Panc1 (cell line): ENCODE results near the gene KTN1.

Experiments
- POLR2AphosphoS5 ChIP-seq: IDR thresholded peaks from 2 replicates; pipeline ENCODE4 v1.6.1; 2012; ENCODE audit warnings: mild to moderate bottlenecking, low read depth, low read length, moderate library complexity
- SIN3A ChIP-seq: IDR thresholded peaks from 2 replicates; pipeline ENCODE4 v1.6.1; 2012; ENCODE audit warnings: low read depth, mild to moderate bottlenecking, low read length, moderate library complexity, borderline replicate concordance; ENCODE audit not compliant: insufficient read depth
- TF ChIP-seq, protein P1 (sequence below): fragments of 450-650 bp; IDR thresholded peaks from 2 replicates; pipeline ENCODE4 v1.5.1; 2017; ENCODE audit warnings: mild to moderate bottlenecking
- TF ChIP-seq, protein P2 (sequence below), 2 experiments: IDR thresholded peaks; 2 replicates each; pipeline ENCODE4 v1.6.1; 2011 to 2012; ENCODE audit warnings: low read depth in 2 of 2, control low read depth in 1 of 2, low read length in 1 of 2, mild to moderate bottlenecking in 1 of 2, moderate library complexity in 1 of 2; ENCODE audit not compliant: insufficient read depth in 1 of 2

DNA sequence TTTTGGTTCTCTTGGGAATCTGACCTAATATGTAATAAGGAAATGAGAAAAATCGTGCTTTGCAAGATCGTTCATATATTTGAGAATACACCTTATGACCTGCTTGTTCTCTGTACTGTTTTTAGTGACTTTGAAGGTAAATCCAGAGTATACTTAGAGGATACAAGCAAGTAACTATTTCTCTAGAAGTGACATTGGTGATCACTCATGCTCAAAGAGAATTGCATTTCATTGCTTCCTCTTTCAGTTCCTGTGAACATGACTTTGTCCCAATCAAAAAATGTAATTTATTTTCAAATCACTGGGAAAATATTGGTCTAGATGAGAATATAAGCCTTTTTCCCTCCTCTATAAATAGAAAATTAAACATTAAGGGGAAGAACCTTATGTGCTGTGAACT is 2.7 kb downstream of the KTN1 start:
- no peak for TF ChIP-seq POLR2AphosphoS5
- TF ChIP-seq, protein P1, sequence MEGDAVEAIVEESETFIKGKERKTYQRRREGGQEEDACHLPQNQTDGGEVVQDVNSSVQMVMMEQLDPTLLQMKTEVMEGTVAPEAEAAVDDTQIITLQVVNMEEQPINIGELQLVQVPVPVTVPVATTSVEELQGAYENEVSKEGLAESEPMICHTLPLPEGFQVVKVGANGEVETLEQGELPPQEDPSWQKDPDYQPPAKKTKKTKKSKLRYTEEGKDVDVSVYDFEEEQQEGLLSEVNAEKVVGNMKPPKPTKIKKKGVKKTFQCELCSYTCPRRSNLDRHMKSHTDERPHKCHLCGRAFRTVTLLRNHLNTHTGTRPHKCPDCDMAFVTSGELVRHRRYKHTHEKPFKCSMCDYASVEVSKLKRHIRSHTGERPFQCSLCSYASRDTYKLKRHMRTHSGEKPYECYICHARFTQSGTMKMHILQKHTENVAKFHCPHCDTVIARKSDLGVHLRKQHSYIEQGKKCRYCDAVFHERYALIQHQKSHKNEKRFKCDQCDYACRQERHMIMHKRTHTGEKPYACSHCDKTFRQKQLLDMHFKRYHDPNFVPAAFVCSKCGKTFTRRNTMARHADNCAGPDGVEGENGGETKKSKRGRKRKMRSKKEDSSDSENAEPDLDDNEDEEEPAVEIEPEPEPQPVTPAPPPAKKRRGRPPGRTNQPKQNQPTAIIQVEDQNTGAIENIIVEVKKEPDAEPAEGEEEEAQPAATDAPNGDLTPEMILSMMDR = no peak
- TF ChIP-seq, protein P2, sequence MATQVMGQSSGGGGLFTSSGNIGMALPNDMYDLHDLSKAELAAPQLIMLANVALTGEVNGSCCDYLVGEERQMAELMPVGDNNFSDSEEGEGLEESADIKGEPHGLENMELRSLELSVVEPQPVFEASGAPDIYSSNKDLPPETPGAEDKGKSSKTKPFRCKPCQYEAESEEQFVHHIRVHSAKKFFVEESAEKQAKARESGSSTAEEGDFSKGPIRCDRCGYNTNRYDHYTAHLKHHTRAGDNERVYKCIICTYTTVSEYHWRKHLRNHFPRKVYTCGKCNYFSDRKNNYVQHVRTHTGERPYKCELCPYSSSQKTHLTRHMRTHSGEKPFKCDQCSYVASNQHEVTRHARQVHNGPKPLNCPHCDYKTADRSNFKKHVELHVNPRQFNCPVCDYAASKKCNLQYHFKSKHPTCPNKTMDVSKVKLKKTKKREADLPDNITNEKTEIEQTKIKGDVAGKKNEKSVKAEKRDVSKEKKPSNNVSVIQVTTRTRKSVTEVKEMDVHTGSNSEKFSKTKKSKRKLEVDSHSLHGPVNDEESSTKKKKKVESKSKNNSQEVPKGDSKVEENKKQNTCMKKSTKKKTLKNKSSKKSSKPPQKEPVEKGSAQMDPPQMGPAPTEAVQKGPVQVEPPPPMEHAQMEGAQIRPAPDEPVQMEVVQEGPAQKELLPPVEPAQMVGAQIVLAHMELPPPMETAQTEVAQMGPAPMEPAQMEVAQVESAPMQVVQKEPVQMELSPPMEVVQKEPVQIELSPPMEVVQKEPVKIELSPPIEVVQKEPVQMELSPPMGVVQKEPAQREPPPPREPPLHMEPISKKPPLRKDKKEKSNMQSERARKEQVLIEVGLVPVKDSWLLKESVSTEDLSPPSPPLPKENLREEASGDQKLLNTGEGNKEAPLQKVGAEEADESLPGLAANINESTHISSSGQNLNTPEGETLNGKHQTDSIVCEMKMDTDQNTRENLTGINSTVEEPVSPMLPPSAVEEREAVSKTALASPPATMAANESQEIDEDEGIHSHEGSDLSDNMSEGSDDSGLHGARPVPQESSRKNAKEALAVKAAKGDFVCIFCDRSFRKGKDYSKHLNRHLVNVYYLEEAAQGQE (IDR thresholded peaks at IDR 0.05; ENCODE audit: insufficient read depth in 1 of 2, low read depth in 2 of 2, low read length in 1 of 2) = no peak
- TF ChIP-seq SIN3A = no peak
